HepG2 (cell line): ENCODE results near the gene LRRC53. TPM values are rescaled to one million over a fixed set of nuclear protein-coding genes. Genes with fewer than 3 reads are reported as not detected.

Source experiments
- ATAC-seq: fragments of 200-7000 bp; cut with Tn5 transposase; 3 replicates; pipeline ENCODE4 v1.9.1; 2020; ENCODE audit warnings: mild to moderate bottlenecking, moderate library complexity
- BruUV-seq: library from RNA; stranded (reverse); fragments of 400-500 nt; replicated peaks from 2 replicates; lab custom pipeline; 2021; lab: Mats Ljungman, UMichigan
- CTCF ChIA-PET: fragments of 300-600 bp; formaldehyde crosslinking; extraction: SDS; loops from one replicate; lab custom pipeline; 2021; ENCODE audit warnings: low total read pairs, inconsistent platforms, low intra/inter-chr PET ratio; lab: Yijun Ruan, JAX
- POLR2A ChIA-PET: fragments of 350-600 bp; sonication (Branson Sonifier 250); formaldehyde crosslinking; loops from one replicate; lab custom pipeline; 2020; ENCODE audit warnings: antibody characterized with exemption, inconsistent platforms; lab: Yijun Ruan, JAX
- DNase-seq: peaks from one replicate; pipeline ENCODE4 v3.0.0-alpha.2; 2015; ENCODE audit warnings: low spot score
- FAIRE-seq: peaks from 3 replicates; lab custom pipeline; 2011; peaks lifted over from hg19 to GRCh38; lab: Jason Lieb, UNC
- H2AFZ ChIP-seq: one replicate; pipeline ENCODE4 v1.6.1; 2011; ENCODE audit warnings: low read length, inconsistent platforms
- H3K27ac ChIP-seq: fragments of 300-600 bp; 3 replicates; pipeline ENCODE4 v1.8.0; 2011; ENCODE audit warnings: mixed run types, mild to moderate bottlenecking, mixed read lengths, low read length, inconsistent platforms; ENCODE audit not compliant: insufficient read depth; ENCODE audit errors: extremely low read length
- H3K27me3 ChIP-seq, 2 experiments: fragments of 200-600 bp in 1 of 2; 2 replicates in 1 of 2; 3 replicates in 1 of 2; pipeline versions ENCODE4 v1.6.0 to v1.8.0; 2011; ENCODE audit warnings: low read length in 2 of 2, mild to moderate bottlenecking in 2 of 2, moderate library complexity in 2 of 2, inconsistent platforms in 1 of 2; ENCODE audit not compliant: insufficient read depth in 2 of 2, control insufficient read depth in 1 of 2
- H3K36me3 ChIP-seq, 2 experiments: fragments of 200-600 bp in 1 of 2; replicated peaks in 1 of 2; 2 replicates in 1 of 2; 3 replicates in 1 of 2; pipeline versions ENCODE4 v1.5.1 to v1.8.0; 2011; ENCODE audit warnings: low read length in 2 of 2, inconsistent platforms in 1 of 2; ENCODE audit not compliant: insufficient read depth in 2 of 2, control insufficient read depth in 1 of 2
- H3K4me1 ChIP-seq: 2 replicates; pipeline ENCODE4 v1.5.1; 2012; ENCODE audit warnings: low read length, inconsistent platforms; ENCODE audit not compliant: insufficient read depth
- H3K4me2 ChIP-seq: 2 replicates; pipeline ENCODE4 v1.6.0; 2011; ENCODE audit warnings: low read depth, low read length, inconsistent platforms
- H3K4me3 ChIP-seq, 3 experiments: fragments of 200-600 bp in 1 of 3; sonication (generic), shearing (Covaris generic) in 1 of 3; replicated peaks in 1 of 3; 2 replicates each; pipeline ENCODE4 v1.5.1; 2011 to 2016; ENCODE audit warnings: low read length in 3 of 3, inconsistent platforms in 2 of 3, low read depth in 2 of 3, mild to moderate bottlenecking in 2 of 3, control low read depth in 1 of 3, mixed read lengths in 1 of 3; ENCODE audit not compliant: insufficient read depth in 1 of 3
- H3K79me2 ChIP-seq: one replicate; pipeline ENCODE4 v1.6.1; 2011; ENCODE audit warnings: low read length, inconsistent platforms; ENCODE audit not compliant: insufficient read depth
- H3K9ac ChIP-seq: 2 replicates; pipeline ENCODE4 v1.6.0; 2011; ENCODE audit warnings: mild to moderate bottlenecking, low read depth, low read length, inconsistent platforms; ENCODE audit not compliant: insufficient read depth
- H3K9me3 ChIP-seq: 2 replicates; pipeline ENCODE4 v1.5.1; 2012; ENCODE audit warnings: mild to moderate bottlenecking, low read length
- H4K20me1 ChIP-seq: 2 replicates; pipeline ENCODE4 v1.6.0; 2011; ENCODE audit warnings: inconsistent platforms, mild to moderate bottlenecking, low read length, moderate library complexity; ENCODE audit not compliant: insufficient read depth
- CTCF ChIP-seq: sonication (generic); formaldehyde crosslinking; IDR thresholded peaks from 2 replicates; pipeline ENCODE4 v1.5.0; 2020; ENCODE audit warnings: mild to moderate bottlenecking, missing genetic modification reagents, moderate library complexity
- KLF6 ChIP-seq: IDR thresholded peaks from 2 replicates; pipeline ENCODE4 v1.8.0; 2016; ENCODE audit warnings: missing biosample characterization, missing genetic modification reagents
- PLSCR1 ChIP-seq: sonication (generic); formaldehyde crosslinking; IDR thresholded peaks from 2 replicates; pipeline ENCODE4 v1.5.0; 2020; ENCODE audit warnings: missing genetic modification reagents, mild to moderate bottlenecking, borderline replicate concordance
- PRDM15 ChIP-seq: sonication (generic); formaldehyde crosslinking; IDR thresholded peaks from 2 replicates; pipeline ENCODE4 v1.4.0; 2020; ENCODE audit warnings: missing genetic modification reagents
- SMC3 ChIP-seq: IDR thresholded peaks from 2 replicates; pipeline ENCODE4 v1.6.1; 2011; ENCODE audit warnings: low read length, improper control_type of control experiment
- STAG1 ChIP-seq: sonication (generic); formaldehyde crosslinking; IDR thresholded peaks from 2 replicates; pipeline ENCODE4 v1.4.0; 2020; ENCODE audit warnings: missing genetic modification reagents
- ZNF660 ChIP-seq: sonication (generic); formaldehyde crosslinking; IDR thresholded peaks from 2 replicates; pipeline ENCODE4 v1.5.1; 2020; ENCODE audit warnings: mild to moderate bottlenecking, low read depth, missing genetic modification reagents, borderline replicate concordance
- ZSCAN30 ChIP-seq: sonication (generic); formaldehyde crosslinking; IDR thresholded peaks from 2 replicates; pipeline ENCODE4 v1.5.0; 2020; ENCODE audit warnings: mild to moderate bottlenecking, missing genetic modification reagents
- WGBS: methylation state at CpG from one replicate; pipeline ENCODE4 v1.1.6; 2017; ENCODE audit warnings: low lambda C conversion rate; 5-methylcytosine and 5-hydroxymethylcytosine counted together
- in situ Hi-C: cut with HindIII; loops from 2 replicates; pipeline ENCODE4 v1.10.0; 2017; ENCODE audit warnings: low pct_unique_long_range_greater_than_20kb; ENCODE audit not compliant: extremely low pct_ligation_motif_present
- intact Hi-C: fragments of 100-400 bp; cut with micrococcal nuclease; formaldehyde crosslinking; loops from one replicate; pipeline ENCODE4 v1.10.0; 2022; ENCODE audit not compliant: unreplicated experiment
- polyA plus RNA-seq, 8 experiments: library from polyadenylated mRNA; depleted of rRNA in 3 of 8; stranded (reverse) in 7 of 8; unstranded in 1 of 8; fragments of >200 nt; fragmentation: Illumina TruSeq in 4 of 8; extraction: Trizol in 4 of 8; gene quantifications; 2 replicates each; pipeline versions ENCODE4 v1.2.1 to v1.2.3, GENCODE V29; 2011 to 2016; ENCODE audit warnings: low read depth in 4 of 8, missing spikeins in 1 of 8, mixed read lengths in 1 of 8; ENCODE audit not compliant: insufficient read depth in 1 of 8
- total RNA-seq, 5 experiments: library from RNA; depleted of rRNA; stranded (reverse); fragments of >200 nt; fragmentation: Illumina TruSeq; extraction: Trizol; gene quantifications; 2 replicates each; pipeline ENCODE4 v1.2.3, GENCODE V29; 2016; ENCODE audit warnings: low read depth in 1 of 5
- TF ChIP-seq, protein P1 (sequence below): conservative IDR thresholded peaks from 2 replicates; pipeline ENCODE4 v1.6.1; 2018; ENCODE audit warnings: missing genetic modification reagents
- TF ChIP-seq, protein P2 (sequence below): sonication (generic); formaldehyde crosslinking; IDR thresholded peaks from 2 replicates; pipeline ENCODE4 v1.4.0; 2020; ENCODE audit warnings: missing genetic modification reagents, mild to moderate bottlenecking, borderline replicate concordance

The LRRC53 gene
- total and polyA plus RNA-seq, 2 of the 13 experiments (the other 11 are each of a cell fraction or from before 2014, with no cell fraction given): not detected

DNA sequence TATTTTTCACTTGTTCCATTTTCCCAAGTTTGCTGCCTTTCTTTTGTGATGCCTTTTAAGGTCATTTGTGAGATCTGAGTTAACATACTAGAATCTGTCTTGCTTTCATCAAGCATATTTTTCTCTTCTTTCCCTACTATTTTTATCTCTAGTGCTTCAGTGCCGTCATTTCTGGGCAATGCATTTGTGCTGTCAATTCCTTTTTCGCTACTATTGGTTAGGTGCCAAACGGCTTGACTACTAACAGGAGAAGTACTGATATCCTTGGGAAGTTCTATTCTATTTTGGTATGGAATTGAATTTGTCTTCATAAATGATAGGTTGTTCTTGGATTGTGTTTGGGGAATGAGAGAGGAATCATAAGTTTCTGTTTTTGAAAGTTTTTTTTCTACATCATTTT lies 42.2 kb downstream of the LRRC53 start (continued):
- TF ChIP-seq CTCF (CRISPR knock-in tag): no peak
- TF ChIP-seq, protein P1, sequence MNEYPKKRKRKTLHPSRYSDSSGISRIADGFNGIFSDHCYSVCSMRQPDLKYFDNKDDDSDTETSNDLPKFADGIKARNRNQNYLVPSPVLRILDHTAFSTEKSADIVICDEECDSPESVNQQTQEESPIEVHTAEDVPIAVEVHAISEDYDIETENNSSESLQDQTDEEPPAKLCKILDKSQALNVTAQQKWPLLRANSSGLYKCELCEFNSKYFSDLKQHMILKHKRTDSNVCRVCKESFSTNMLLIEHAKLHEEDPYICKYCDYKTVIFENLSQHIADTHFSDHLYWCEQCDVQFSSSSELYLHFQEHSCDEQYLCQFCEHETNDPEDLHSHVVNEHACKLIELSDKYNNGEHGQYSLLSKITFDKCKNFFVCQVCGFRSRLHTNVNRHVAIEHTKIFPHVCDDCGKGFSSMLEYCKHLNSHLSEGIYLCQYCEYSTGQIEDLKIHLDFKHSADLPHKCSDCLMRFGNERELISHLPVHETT (CRISPR knock-in tag): no peak
- no peak for TF ChIP-seq KLF6 (CRISPR knock-in tag)
- TF ChIP-seq PLSCR1: no peak

GRCh38 chr1:74468982-74469603 lies 43.3 kb downstream of the LRRC53 start:
- WGBS: 0% methylated on average over 2 of the region's 2 CpGs
- FAIRE-seq: no peak
- in situ Hi-C loops: loop anchor here (25.0 kb wide), 1 partner anchor 632 kb away; no protein-coding TSS in a partner anchor
- TF ChIP-seq ZNF660 (CRISPR knock-in tag): no peak
- TF ChIP-seq CTCF (CRISPR knock-in tag): peak; percentile 51
- TF ChIP-seq PRDM15 (CRISPR knock-in tag): no peak
- no peak for TF ChIP-seq ZSCAN30 (CRISPR knock-in tag)
- TF ChIP-seq, protein P2, sequence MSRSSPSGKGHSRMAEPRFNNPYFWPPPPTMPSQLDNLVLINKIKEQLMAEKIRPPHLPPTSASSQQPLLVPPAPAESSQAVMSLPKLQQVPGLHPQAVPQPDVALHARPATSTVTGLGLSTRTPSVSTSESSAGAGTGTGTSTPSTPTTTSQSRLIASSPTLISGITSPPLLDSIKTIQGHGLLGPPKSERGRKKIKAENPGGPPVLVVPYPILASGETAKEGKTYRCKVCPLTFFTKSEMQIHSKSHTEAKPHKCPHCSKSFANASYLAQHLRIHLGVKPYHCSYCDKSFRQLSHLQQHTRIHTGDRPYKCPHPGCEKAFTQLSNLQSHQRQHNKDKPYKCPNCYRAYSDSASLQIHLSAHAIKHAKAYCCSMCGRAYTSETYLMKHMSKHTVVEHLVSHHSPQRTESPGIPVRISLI (CRISPR knock-in tag): no peak
- TF ChIP-seq STAG1: peak; percentile 61
- TF ChIP-seq SMC3: peak; percentile 18; the same call in 1 of the 2 replicates

More at GRCh38 chr1:74468982-74469603, 43.3 kb downstream of the LRRC53 start:
- ATAC-seq (no peak), DNase-seq (peak; percentile 48)
- Histone ChIP-seq H3K36me3 (no peaks in the 10 kb centered on the region), H2AFZ (no peak overlapping the region), H3K27me3 (no peaks in the 10 kb centered on the region), H3K79me2 (no peaks in the 10 kb centered on the region), H3K9me3 (no peaks in the 10 kb centered on the region), H3K9ac (no peak overlapping the region), H3K4me3 (no peak overlapping the region), H3K4me1 (no peaks in the 10 kb centered on the region), H3K27ac (no peak overlapping the region), H4K20me1 (no peaks in the 10 kb centered on the region), H3K4me2 (no peak overlapping the region)
- CTCF ChIA-PET: interaction anchor here (1.9 kb wide), 1 partner anchor 629 kb away, joined by 7 read pairs; no protein-coding TSS in a partner anchor
- intact Hi-C loops: loop anchor here (1.0 kb wide), 1 partner anchor 629 kb away; no protein-coding TSS in a partner anchor
- BruUV-seq: no TSS peak
- POLR2A ChIA-PET: no interaction called here
